K562 (cell line): ENCODE results near the gene RMC1. TPM values are rescaled to one million over a fixed set of nuclear protein-coding genes. Genes with fewer than 3 reads are reported as not detected.

Source experiments
- ATAC-seq: fragments of 200-7000 bp; cut with Tn5 transposase; 3 replicates; pipeline ENCODE4 v1.9.1; 2020; ENCODE audit warnings: moderate library complexity
- BruUV-seq: library from RNA; stranded (reverse); fragments of 400-500 nt; replicated peaks from 2 replicates; lab custom pipeline; 2021; lab: Mats Ljungman, UMichigan
- CTCF ChIA-PET: fragments of 300-600 bp; formaldehyde crosslinking; extraction: SDS; loops from one replicate; lab custom pipeline; 2021; ENCODE audit warnings: low intra/inter-chr PET ratio; lab: Yijun Ruan, JAX
- POLR2A ChIA-PET: fragments of 300-600, 350-650 bp; sonication (Branson Sonifier 250); formaldehyde crosslinking; extraction: SDS; loops from one replicate; lab custom pipeline; 2021; ENCODE audit warnings: antibody characterized with exemption, inconsistent platforms; lab: Yijun Ruan, JAX
- DNase-seq, 4 experiments: peaks; one replicate each; pipeline versions ENCODE4 v3.0.0 to v3.0.0-alpha.2; 2011 to 2018; ENCODE audit warnings: low spot score in 3 of 4, mixed read lengths in 3 of 4; ENCODE audit errors: extremely low read depth in 1 of 4
- FAIRE-seq: peaks from 2 replicates; lab custom pipeline; 2011; peaks lifted over from hg19 to GRCh38; lab: Jason Lieb, UNC
- H2AFZ ChIP-seq: 2 replicates; pipeline ENCODE4 v1.6.0; 2011; ENCODE audit warnings: low read depth, low read length, control low read depth, inconsistent platforms
- H3K27ac ChIP-seq: fragments of 200-600 bp; 3 replicates; pipeline ENCODE4 v1.8.0; 2011; ENCODE audit warnings: low read depth, mild to moderate bottlenecking, control low read depth, inconsistent platforms, low read length, moderate library complexity, mixed read lengths; ENCODE audit errors: extremely low read depth
- H3K27me3 ChIP-seq, 2 experiments: fragments of 300-600 bp in 1 of 2; 2 replicates in 1 of 2; 3 replicates in 1 of 2; pipeline versions ENCODE4 v1.6.0 to v1.8.0; 2011; ENCODE audit warnings: inconsistent platforms in 2 of 2, low read length in 2 of 2, mild to moderate bottlenecking in 1 of 2, mixed read lengths in 1 of 2, moderate library complexity in 1 of 2; ENCODE audit not compliant: control insufficient read depth in 2 of 2, insufficient read depth in 2 of 2
- H3K36me3 ChIP-seq: fragments of 300-600 bp; 3 replicates; pipeline ENCODE4 v1.8.0; 2011; ENCODE audit warnings: mild to moderate bottlenecking, low read length, inconsistent platforms; ENCODE audit not compliant: control insufficient read depth, insufficient read depth
- H3K4me1 ChIP-seq, 2 experiments: fragments of 200-600 bp in 1 of 2; replicated peaks in 1 of 2; 2 replicates in 1 of 2; 3 replicates in 1 of 2; pipeline versions ENCODE4 v1.5.1 to v1.8.0; 2011; ENCODE audit warnings: inconsistent platforms in 2 of 2, low read length in 2 of 2, mild to moderate bottlenecking in 1 of 2, mixed read lengths in 1 of 2, moderate library complexity in 1 of 2; ENCODE audit not compliant: control insufficient read depth in 2 of 2, insufficient read depth in 2 of 2
- H3K4me2 ChIP-seq: 2 replicates; pipeline ENCODE4 v1.6.1; 2011; ENCODE audit warnings: low read length, control low read depth, inconsistent platforms, mixed read lengths; ENCODE audit not compliant: insufficient read depth
- H3K4me3 ChIP-seq: fragments of 200-600 bp; sonication (generic), shearing (Covaris generic); 2 replicates; pipeline ENCODE4 v1.5.1; 2016; ENCODE audit warnings: control low read depth, inconsistent platforms
- H3K79me2 ChIP-seq: fragments of 200-600 bp; 3 replicates; pipeline ENCODE4 v1.8.0; 2011; ENCODE audit warnings: low read length, inconsistent platforms; ENCODE audit not compliant: control insufficient read depth, insufficient read depth
- H3K9ac ChIP-seq, 2 experiments: 2 replicates each; pipeline versions ENCODE4 v1.6.0 to v1.6.1; 2011; ENCODE audit warnings: low read depth in 2 of 2, low read length in 2 of 2, control low read depth in 1 of 2, inconsistent platforms in 1 of 2, mild to moderate bottlenecking in 1 of 2, mixed read lengths in 1 of 2; ENCODE audit not compliant: insufficient read depth in 1 of 2
- H3K9me1 ChIP-seq: one replicate; pipeline ENCODE4 v1.6.0; 2011; ENCODE audit warnings: inconsistent platforms, mild to moderate bottlenecking, low read length, moderate library complexity; ENCODE audit not compliant: control insufficient read depth, insufficient read depth
- H3K9me3 ChIP-seq: replicated peaks from 2 replicates; pipeline ENCODE4 v1.5.1; 2011; ENCODE audit warnings: low read depth, low read length, inconsistent platforms; ENCODE audit not compliant: control insufficient read depth, insufficient read depth
- H4K20me1 ChIP-seq: replicated peaks from 2 replicates; pipeline ENCODE4 v1.6.1; 2011; ENCODE audit warnings: low read length, inconsistent platforms, mixed read lengths; ENCODE audit not compliant: control insufficient read depth, insufficient read depth
- E2F6 ChIP-seq, 2 experiments: IDR thresholded peaks; 2 replicates each; pipeline ENCODE4 v1.6.1; 2011; ENCODE audit warnings: borderline replicate concordance in 1 of 2, control low read depth in 1 of 2, low read depth in 1 of 2, low read length in 1 of 2, mild to moderate bottlenecking in 1 of 2, mixed read lengths in 1 of 2, moderate library complexity in 1 of 2; ENCODE audit not compliant: insufficient read depth in 1 of 2, insufficient read length in 1 of 2, poor library complexity in 1 of 2, severe bottlenecking in 1 of 2; ENCODE audit errors: extremely low read depth in 1 of 2
- HDAC8 ChIP-seq: fragments of 450-650 bp; IDR thresholded peaks from 2 replicates; pipeline ENCODE4 v1.6.1; 2016; ENCODE audit warnings: mild to moderate bottlenecking, missing genetic modification characterization, moderate library complexity, missing compliant biosample characterization
- RBBP5 ChIP-seq: fragments of 200-600 bp; sonication (generic); IDR thresholded peaks from 2 replicates; pipeline ENCODE4 v1.6.1; 2012; ENCODE audit warnings: borderline replicate concordance, mild to moderate bottlenecking, low read length, control low read depth, inconsistent platforms; ENCODE audit not compliant: insufficient read depth, poor library complexity, severe bottlenecking
- TAL1 ChIP-seq: fragments of 450-650 bp; IDR thresholded peaks from 2 replicates; pipeline ENCODE4 v1.6.1; 2016; ENCODE audit warnings: mild to moderate bottlenecking
- TRIM24 ChIP-seq, 2 experiments: fragments of 450-650 bp; IDR thresholded peaks; 2 replicates each; pipeline ENCODE4 v1.6.1; 2016
- ZNF165 ChIP-seq: fragments of 250-450 bp; sonication (Bioruptor Pico); IDR thresholded peaks from 2 replicates; pipeline ENCODE4 v1.4.0; 2020; ENCODE audit warnings: borderline replicate concordance
- ZNF184 ChIP-seq: sonication (generic); formaldehyde crosslinking; IDR thresholded peaks from 2 replicates; pipeline ENCODE4 v1.5.0; 2020; ENCODE audit warnings: missing genetic modification reagents
- ZNF407 ChIP-seq: fragments of 450-650 bp; IDR thresholded peaks from 2 replicates; pipeline ENCODE4 v1.6.1; 2016; ENCODE audit warnings: low read depth
- WGBS: fragments of 100-300 bp; shearing (Covaris generic); methylation state at CpG from one replicate; pipeline ENCODE4 v1.1.6; 2016; ENCODE audit warnings: low coverage, mixed read lengths; ENCODE audit not compliant: insufficient coverage; ENCODE audit errors: missing lambda C conversion rate; 5-methylcytosine and 5-hydroxymethylcytosine counted together
- in situ Hi-C: fragments of 300-500 bp; cut with MboI; formaldehyde crosslinking; loops from 4 replicates; pipeline ENCODE4 v1.15.0; 2018; ENCODE audit warnings: inconsistent platforms, mixed read lengths
- intact Hi-C: fragments of 100-400 bp; cut with micrococcal nuclease; formaldehyde crosslinking; loops from 2 replicates; pipeline ENCODE4 v1.14.2; 2022
- polyA plus RNA-seq, 8 experiments: library from polyadenylated mRNA; depleted of rRNA in 4 of 8; stranded (reverse) in 5 of 8; unstranded in 3 of 8; fragments of >200 nt; fragmentation: Nextera tagmentation in 2 of 8; fragmentation: Illumina TruSeq in 1 of 8; extraction: Ambion mirVana in 2 of 8; extraction: Trizol in 1 of 8; gene quantifications; 2 replicates each; pipeline versions ENCODE4 v1.2.1 to v1.2.3, GENCODE V29; 2011 to 2014; ENCODE audit warnings: inconsistent platforms in 1 of 8, missing spikeins in 1 of 8
- total RNA-seq, 7 experiments: library from RNA; depleted of rRNA in 6 of 7; stranded (reverse); fragments of >200 nt in 6 of 7; fragmentation: Illumina TruSeq in 2 of 7; extraction: Trizol in 2 of 7; gene quantifications; 2 replicates each; pipeline versions ENCODE4 v1.2.1 to v1.2.3, GENCODE V29; 2011 to 2021; ENCODE audit warnings: low replicate concordance in 1 of 7

Gene RMC1
- total and polyA plus RNA-seq, 9 of the 15 experiments (the other 6 are each of a cell fraction or from before 2014, with no cell fraction given), result 7.5 to 42.4 (median 35.5) TPM

GRCh38 chr18:23572012-23572411 lies 68.7 kb downstream of the RMC1 start:
- Histone ChIP-seq H3K4me1 (peaks cover 0 to 9% of the 10 kb centered on the region in 2 experiments; a peak in 3 of 5 replicates), H3K79me2 (no peaks in the 10 kb centered on the region; the same call in 2 of the 3 replicates), H3K27me3 (no peaks in the 10 kb centered on the region), H3K36me3 (peaks cover 79% of the 10 kb centered on the region), H3K9ac (no peak overlapping the region), H3K4me2 (no peak overlapping the region), H3K9me1 (no peaks in the 10 kb centered on the region), H2AFZ (no peak overlapping the region), H3K4me3 (no peak overlapping the region), H4K20me1 (no peaks in the 10 kb centered on the region; the same call in 1 of the 2 replicates), H3K27ac (no peak overlapping the region), H3K9me3 (no peaks in the 10 kb centered on the region)
- intact Hi-C loops (no loop called here), in situ Hi-C loops (no loop called here)
- DNase-seq (no peak), FAIRE-seq (no peak), ATAC-seq (no peak)
- BruUV-seq, result no TSS peak
- CTCF ChIA-PET, result no interaction called here
- POLR2A ChIA-PET, result interaction anchor here (1.2 to 2.1 kb wide), 2 partner anchors 9 to 10 kb away, joined by 3 to 8 read pairs; no protein-coding TSS in a partner anchor
- 79% methylated on average over 2 of the region's 2 CpGs for WGBS
- no peak for TF ChIP-seq E2F6 (IDR thresholded peaks at IDR 0.05; ENCODE audit: borderline replicate concordance in 1 of 2, extremely low read depth in 1 of 2, insufficient read depth in 1 of 2, insufficient read length in 1 of 2, low read depth in 1 of 2, low read length in 1 of 2, poor library complexity in 1 of 2, severe bottlenecking in 1 of 2)
- TF ChIP-seq TRIM24 (IDR thresholded peaks at IDR 0.05), result no peak
- no peak for TF ChIP-seq HDAC8 (tag)
- TF ChIP-seq ZNF407, result no peak
- no peak for TF ChIP-seq RBBP5
- TF ChIP-seq ZNF184 (CRISPR knock-in tag), result no peak
- no peak for TF ChIP-seq TAL1
- TF ChIP-seq ZNF165 (CRISPR knock-in tag), result no peak
